NCI-H2171 (cell line): ENCODE data around the gene SPPL2B.

Experiments
- DNase-seq: peaks from one replicate; lab custom pipeline; 2025; lab: John Stamatoyannopoulos, UW

Gene SPPL2B

GRCh38 chr19:2300533-2300932 lies 28.0 kb upstream of the SPPL2B start:
- no peak for DNase-seq

GRCh38 chr19:2302319-2303210 lies 25.9 kb upstream of the SPPL2B start:
- no peak for DNase-seq

- DNase-seq, result no peak
These were observed 25.2 kb upstream of the SPPL2B start for GRCh38 chr19:2303211-2303798.

- no peak for DNase-seq
These were observed 22.8 kb upstream of the SPPL2B start for GRCh38 chr19:2305452-2306280.

- DNase-seq, result no peak
These were observed 22.1 kb upstream of the SPPL2B start for GRCh38 chr19:2306281-2306806.

GRCh38 chr19:2306971-2307370 lies 21.5 kb upstream of the SPPL2B start:
- DNase-seq, result no peak

GRCh38 chr19:2307518-2308012 lies 20.9 kb upstream of the SPPL2B start:
- DNase-seq, result no peak

GRCh38 chr19:2308114-2308556 lies 20.3 kb upstream of the SPPL2B start, which contains the start of gene LINGO3:
Gene LINGO3 (minus strand): TSS chr19:2308154. CDS start chr19:2291776, 16,378 bp downstream.
- peak; percentile 44 for DNase-seq

GRCh38 chr19:2309734-2310362 lies 18.6 kb upstream of the SPPL2B start:
- DNase-seq, result peak; percentile 88

GRCh38 chr19:2311093-2311492 lies 17.4 kb upstream of the SPPL2B start:
- no peak for DNase-seq

- peak; percentile 95 for DNase-seq
These were observed 15.5 kb upstream of the SPPL2B start for GRCh38 chr19:2312820-2313501.

- no peak for DNase-seq
These were observed 13.2 kb upstream of the SPPL2B start for GRCh38 chr19:2315121-2315817.

- no peak for DNase-seq
These were observed 12.6 kb upstream of the SPPL2B start for GRCh38 chr19:2315818-2316353.

GRCh38 chr19:2317300-2317699 lies 11.2 kb upstream of the SPPL2B start:
- no peak for DNase-seq

- DNase-seq, result no peak
These were observed 10.7 kb upstream of the SPPL2B start for GRCh38 chr19:2317756-2318155.

- no peak for DNase-seq
These were observed 9.6 kb upstream of the SPPL2B start for GRCh38 chr19:2318923-2319322.

GRCh38 chr19:2319551-2319950 lies 8.9 kb upstream of the SPPL2B start:
- DNase-seq, result no peak

GRCh38 chr19:2320049-2320448 lies 8.4 kb upstream of the SPPL2B start:
- DNase-seq, result no peak

GRCh38 chr19:2320939-2321338 lies 7.5 kb upstream of the SPPL2B start:
- no peak for DNase-seq
